Astrocyte (in vitro differentiated cells and primary cell): ENCODE results near the gene NRP1.

Experiments
- EZH2 ChIP-seq: IDR thresholded peaks from 2 replicates; pipeline ENCODE4 v1.6.1; 2012; ENCODE audit warnings: mild to moderate bottlenecking, low read length, inconsistent platforms; ENCODE audit not compliant: insufficient read depth
- TF ChIP-seq, protein P1 (sequence below): IDR thresholded peaks from 2 replicates; pipeline ENCODE4 v1.5.1; 2011; ENCODE audit warnings: low read depth, mild to moderate bottlenecking, inconsistent platforms, low read length, moderate library complexity; ENCODE audit not compliant: insufficient read depth

GRCh38 chr10:33143160-33143728, 191.2 kb downstream of the NRP1 start:
- no peak for TF ChIP-seq EZH2
- TF ChIP-seq, protein P1, sequence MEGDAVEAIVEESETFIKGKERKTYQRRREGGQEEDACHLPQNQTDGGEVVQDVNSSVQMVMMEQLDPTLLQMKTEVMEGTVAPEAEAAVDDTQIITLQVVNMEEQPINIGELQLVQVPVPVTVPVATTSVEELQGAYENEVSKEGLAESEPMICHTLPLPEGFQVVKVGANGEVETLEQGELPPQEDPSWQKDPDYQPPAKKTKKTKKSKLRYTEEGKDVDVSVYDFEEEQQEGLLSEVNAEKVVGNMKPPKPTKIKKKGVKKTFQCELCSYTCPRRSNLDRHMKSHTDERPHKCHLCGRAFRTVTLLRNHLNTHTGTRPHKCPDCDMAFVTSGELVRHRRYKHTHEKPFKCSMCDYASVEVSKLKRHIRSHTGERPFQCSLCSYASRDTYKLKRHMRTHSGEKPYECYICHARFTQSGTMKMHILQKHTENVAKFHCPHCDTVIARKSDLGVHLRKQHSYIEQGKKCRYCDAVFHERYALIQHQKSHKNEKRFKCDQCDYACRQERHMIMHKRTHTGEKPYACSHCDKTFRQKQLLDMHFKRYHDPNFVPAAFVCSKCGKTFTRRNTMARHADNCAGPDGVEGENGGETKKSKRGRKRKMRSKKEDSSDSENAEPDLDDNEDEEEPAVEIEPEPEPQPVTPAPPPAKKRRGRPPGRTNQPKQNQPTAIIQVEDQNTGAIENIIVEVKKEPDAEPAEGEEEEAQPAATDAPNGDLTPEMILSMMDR: no peak
